H1 (cell line): Measurements from ENCODE around the gene IL1RL1. TPM values are rescaled to one million over a fixed set of nuclear protein-coding genes. Genes with fewer than 3 reads are reported as not detected.

Experiments used
- JUN ChIP-seq: IDR thresholded peaks from 2 replicates; pipeline ENCODE4 v1.6.1; 2011; ENCODE audit warnings: low read depth, mild to moderate bottlenecking, improper control_type of control experiment, low read length
- KDM1A ChIP-seq: fragments of 200-600, 300-600 bp; sonication (generic); IDR thresholded peaks from 2 replicates; pipeline ENCODE4 v1.7.1; 2016; ENCODE audit warnings: mild to moderate bottlenecking, low read length, borderline replicate concordance
- TAF7 ChIP-seq: optimal IDR thresholded peaks from 2 replicates; pipeline ENCODE3; 2011; ENCODE audit warnings: low read depth, mild to moderate bottlenecking, inconsistent platforms, low read length, moderate library complexity, borderline replicate concordance
- polyA plus RNA-seq, 7 experiments: library from polyadenylated mRNA; depleted of rRNA in 3 of 7; stranded (reverse) in 5 of 7; unstranded in 2 of 7; fragments of >200 nt in 5 of 7; fragments of 200-250 nt in 2 of 7; gene quantifications; 1 replicate in 5 of 7; 2 replicates in 1 of 7; 4 replicates in 1 of 7; pipeline versions ENCODE4 v1.2.1 to v1.2.3, GENCODE V29; 2011 to 2013; ENCODE audit warnings: missing spikeins in 2 of 7, mixed read lengths in 2 of 7
- total RNA-seq: library from RNA; stranded (reverse); fragmentation: NEBNext Ultra II Directional; extraction: Animal tissue kit (Norgen Biotek cat#: 25700); gene quantifications from 2 replicates; pipeline ENCODE4 v1.2.1, GENCODE V29; 2021
- TF ChIP-seq, protein P1 (sequence below): IDR thresholded peaks from 2 replicates; pipeline ENCODE4 v1.6.1; 2012; ENCODE audit warnings: inconsistent platforms

Gene IL1RL1
- total and polyA plus RNA-seq, 2 of the 8 experiments (the other 6 are each of a cell fraction or from before 2014, with no cell fraction given), result not detected

DNA sequence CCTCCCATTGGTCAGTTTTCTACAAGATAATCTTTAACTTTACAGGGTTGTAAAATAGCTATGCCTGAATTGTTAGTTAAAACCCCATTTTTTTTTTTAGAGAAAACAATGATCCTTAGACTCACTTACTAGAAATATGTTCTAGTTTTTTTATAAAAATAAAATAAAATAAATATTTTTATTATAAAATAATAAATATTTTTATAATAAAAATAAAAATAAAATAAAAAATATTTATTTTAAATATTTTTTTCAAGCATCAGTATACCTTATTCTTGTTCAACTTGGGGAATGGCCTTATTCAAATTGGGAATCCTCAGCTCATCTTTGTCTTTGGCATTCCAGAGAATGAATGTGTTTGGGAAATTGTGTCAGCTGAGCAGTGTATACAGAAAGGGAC is 20.8 kb upstream of the IL1RL1 start (continued):
- TF ChIP-seq, protein P1, sequence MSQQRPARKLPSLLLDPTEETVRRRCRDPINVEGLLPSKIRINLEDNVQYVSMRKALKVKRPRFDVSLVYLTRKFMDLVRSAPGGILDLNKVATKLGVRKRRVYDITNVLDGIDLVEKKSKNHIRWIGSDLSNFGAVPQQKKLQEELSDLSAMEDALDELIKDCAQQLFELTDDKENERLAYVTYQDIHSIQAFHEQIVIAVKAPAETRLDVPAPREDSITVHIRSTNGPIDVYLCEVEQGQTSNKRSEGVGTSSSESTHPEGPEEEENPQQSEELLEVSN, result no peak
- no peak for TF ChIP-seq JUN
- TF ChIP-seq TAF7, result no peak
- TF ChIP-seq KDM1A, result no peak
